HepG2 (cell line): ENCODE results near the gene LOXL3. TPM values are rescaled to one million over a fixed set of nuclear protein-coding genes. Genes with fewer than 3 reads are reported as not detected.

Source experiments
- AHR ChIP-seq: IDR thresholded peaks from 2 replicates; pipeline ENCODE4 v1.6.1; 2018; ENCODE audit warnings: missing genetic modification reagents, missing compliant biosample characterization
- CBX1 ChIP-seq: IDR thresholded peaks from one replicate; pipeline ENCODE4 v1.6.1; 2016; ENCODE audit warnings: antibody characterized with exemption, low read depth
- DNMT1 ChIP-seq: sonication (generic); formaldehyde crosslinking; IDR thresholded peaks from 2 replicates; pipeline ENCODE4 v1.5.1; 2020; ENCODE audit warnings: mild to moderate bottlenecking, missing genetic modification reagents
- DRAP1 ChIP-seq: IDR thresholded peaks from 2 replicates; pipeline ENCODE4 v1.6.1; 2016; ENCODE audit warnings: missing genetic modification reagents, missing compliant biosample characterization
- FOXO1 ChIP-seq: sonication (generic); formaldehyde crosslinking; IDR thresholded peaks from 2 replicates; pipeline ENCODE4 v1.4.0; 2020; ENCODE audit warnings: missing genetic modification reagents
- GLI4 ChIP-seq: sonication (generic); formaldehyde crosslinking; IDR thresholded peaks from 2 replicates; pipeline ENCODE4 v1.5.1; 2020; ENCODE audit warnings: missing genetic modification reagents, mild to moderate bottlenecking, moderate library complexity, borderline replicate concordance
- MED8 ChIP-seq: sonication (generic); formaldehyde crosslinking; IDR thresholded peaks from 2 replicates; pipeline ENCODE4 v1.8.1; 2023; ENCODE audit warnings: mild to moderate bottlenecking, missing genetic modification reagents; ENCODE audit not compliant: insufficient replicate concordance
- MNT ChIP-seq: fragments of 450-650 bp; IDR thresholded peaks from 2 replicates; pipeline ENCODE4 v1.6.1; 2016
- MYPOP ChIP-seq: sonication (generic); formaldehyde crosslinking; IDR thresholded peaks from 2 replicates; pipeline ENCODE4 v1.8.1; 2023; ENCODE audit warnings: mild to moderate bottlenecking, moderate library complexity, missing genetic modification reagents
- NFE2 ChIP-seq: sonication (generic); formaldehyde crosslinking; IDR thresholded peaks from 2 replicates; pipeline ENCODE4 v1.4.0; 2020; ENCODE audit warnings: missing genetic modification reagents
- NFE2L2 ChIP-seq: fragments of 150-350 bp; IDR thresholded peaks from 2 replicates; pipeline ENCODE4 v1.6.1; 2014; ENCODE audit warnings: low read length
- NFIB ChIP-seq: sonication (generic); formaldehyde crosslinking; IDR thresholded peaks from 2 replicates; pipeline ENCODE4 v1.9.0; 2021; ENCODE audit warnings: missing genetic modification reagents, mild to moderate bottlenecking, borderline replicate concordance
- PHF20 ChIP-seq: sonication (generic); formaldehyde crosslinking; IDR thresholded peaks from 2 replicates; pipeline ENCODE4 v1.5.0; 2020; ENCODE audit warnings: mild to moderate bottlenecking, missing genetic modification reagents
- SP4 ChIP-seq: sonication (generic); formaldehyde crosslinking; IDR thresholded peaks from 2 replicates; pipeline ENCODE4 v1.8.1; 2023; ENCODE audit warnings: mild to moderate bottlenecking, missing genetic modification reagents
- STAT5B ChIP-seq: sonication (generic); formaldehyde crosslinking; IDR thresholded peaks from 2 replicates; pipeline ENCODE4 v1.4.0; 2020; ENCODE audit warnings: missing genetic modification reagents
- TOE1 ChIP-seq: sonication (generic); formaldehyde crosslinking; IDR thresholded peaks from 2 replicates; pipeline ENCODE4 v1.4.0; 2020; ENCODE audit warnings: mild to moderate bottlenecking, missing genetic modification reagents
- TRIM24 ChIP-seq: sonication (generic); formaldehyde crosslinking; IDR thresholded peaks from 2 replicates; pipeline ENCODE4 v1.8.0; 2022; ENCODE audit warnings: mild to moderate bottlenecking, missing genetic modification reagents
- ZNF274 ChIP-seq: sonication (generic); formaldehyde crosslinking; IDR thresholded peaks from 2 replicates; pipeline ENCODE4 v1.5.1; 2020; ENCODE audit warnings: mild to moderate bottlenecking, missing genetic modification reagents
- ZNF496 ChIP-seq: sonication (generic); formaldehyde crosslinking; IDR thresholded peaks from 2 replicates; pipeline ENCODE4 v1.8.1; 2023; ENCODE audit warnings: mild to moderate bottlenecking, moderate library complexity, missing genetic modification reagents; ENCODE audit not compliant: insufficient replicate concordance
- ZNF503 ChIP-seq: sonication (generic); formaldehyde crosslinking; IDR thresholded peaks from 2 replicates; pipeline ENCODE4 v1.4.0; 2020; ENCODE audit warnings: missing genetic modification reagents
- ZNF615 ChIP-seq: sonication (generic); formaldehyde crosslinking; IDR thresholded peaks from 2 replicates; pipeline ENCODE4 v1.5.0; 2020; ENCODE audit warnings: mild to moderate bottlenecking, missing genetic modification reagents, borderline replicate concordance
- ZNF670 ChIP-seq: sonication (generic); formaldehyde crosslinking; IDR thresholded peaks from 2 replicates; pipeline ENCODE4 v1.8.0; 2022; ENCODE audit warnings: mild to moderate bottlenecking, missing genetic modification reagents, borderline replicate concordance
- ZNF746 ChIP-seq: sonication (generic); formaldehyde crosslinking; IDR thresholded peaks from 2 replicates; pipeline ENCODE4 v1.8.0; 2022; ENCODE audit warnings: mild to moderate bottlenecking, missing genetic modification reagents
- ZNF75D ChIP-seq: sonication (generic); formaldehyde crosslinking; IDR thresholded peaks from 2 replicates; pipeline ENCODE4 v1.8.1; 2023; ENCODE audit warnings: missing genetic modification reagents, mild to moderate bottlenecking, borderline replicate concordance
- ZNF772 ChIP-seq: sonication (generic); formaldehyde crosslinking; IDR thresholded peaks from 2 replicates; pipeline ENCODE4 v1.5.0; 2020; ENCODE audit warnings: mild to moderate bottlenecking, missing genetic modification reagents
- ZZZ3 ChIP-seq: sonication (generic); formaldehyde crosslinking; IDR thresholded peaks from 2 replicates; pipeline ENCODE4 v1.4.0; 2020; ENCODE audit warnings: missing genetic modification reagents, mild to moderate bottlenecking, borderline replicate concordance
- polyA plus RNA-seq, 8 experiments: library from polyadenylated mRNA; depleted of rRNA in 3 of 8; stranded (reverse) in 7 of 8; unstranded in 1 of 8; fragments of >200 nt; fragmentation: Illumina TruSeq in 4 of 8; extraction: Trizol in 4 of 8; gene quantifications; 2 replicates each; pipeline versions ENCODE4 v1.2.1 to v1.2.3, GENCODE V29; 2011 to 2016; ENCODE audit warnings: low read depth in 4 of 8, missing spikeins in 1 of 8, mixed read lengths in 1 of 8; ENCODE audit not compliant: insufficient read depth in 1 of 8
- total RNA-seq, 5 experiments: library from RNA; depleted of rRNA; stranded (reverse); fragments of >200 nt; fragmentation: Illumina TruSeq; extraction: Trizol; gene quantifications; 2 replicates each; pipeline ENCODE4 v1.2.3, GENCODE V29; 2016; ENCODE audit warnings: low read depth in 1 of 5

LOXL3 gene
- total and polyA plus RNA-seq, 2 of the 13 experiments (the other 11 are each of a cell fraction or from before 2014, with no cell fraction given) = 0.55 to 6.5 TPM

- TF ChIP-seq TRIM24 (CRISPR knock-in tag) = no peak
- TF ChIP-seq MYPOP (CRISPR knock-in tag) = peak; percentile 94
- TF ChIP-seq ZNF746 (CRISPR knock-in tag) = peak; percentile 22; the same call in 1 of the 2 replicates
- peak; percentile 41; the same call in 1 of the 2 replicates for TF ChIP-seq FOXO1 (CRISPR knock-in tag)
- TF ChIP-seq NFE2L2 = no peak
- no peak for TF ChIP-seq TOE1 (CRISPR knock-in tag)
- peak; percentile 50 for TF ChIP-seq PHF20 (CRISPR knock-in tag)
- TF ChIP-seq ZNF496 (CRISPR knock-in tag) = no peak
- TF ChIP-seq MNT = no peak
- 0 out of 2 replicates have a peak, but pooled peaks have one; percentile 14 for TF ChIP-seq ZNF615 (CRISPR knock-in tag)
- TF ChIP-seq DRAP1 (CRISPR knock-in tag) = no peak
- peak; percentile 64; the same call in 1 of the 2 replicates for TF ChIP-seq DNMT1 (CRISPR knock-in tag)
- TF ChIP-seq ZNF274 (CRISPR knock-in tag) = peak; percentile 60; the same call in 1 of the 2 replicates
- TF ChIP-seq STAT5B = 0 out of 2 replicates have a peak, but pooled peaks have one; percentile 19
- TF ChIP-seq ZNF75D (CRISPR knock-in tag) = no peak
- 0 out of 2 replicates have a peak, but pooled peaks have one; percentile 22 for TF ChIP-seq ZZZ3 (CRISPR knock-in tag)
- TF ChIP-seq ZNF503 (CRISPR knock-in tag) = 0 out of 2 replicates have a peak, but pooled peaks have one; percentile 55
- TF ChIP-seq CBX1 = peak; percentile 42
- TF ChIP-seq NFE2 (CRISPR knock-in tag) = no peak
- TF ChIP-seq NFIB (CRISPR knock-in tag) = no peak; the same call in none of the 2 replicates
- TF ChIP-seq ZNF670 (CRISPR knock-in tag) = peak; percentile 90; the same call in 1 of the 2 replicates
- peak; percentile 49 for TF ChIP-seq MED8 (CRISPR knock-in tag)
- TF ChIP-seq AHR (CRISPR knock-in tag) = no peak
- TF ChIP-seq GLI4 (CRISPR knock-in tag) = no peak; the same call in 1 of the 2 replicates
- TF ChIP-seq SP4 = peak; percentile 48; the same call in 1 of the 2 replicates
- TF ChIP-seq ZNF772 (CRISPR knock-in tag) = peak; percentile 78; the same call in 1 of the 2 replicates
Observed at GRCh38 chr2:74502720-74503505, 50.8 kb downstream of the LOXL3 start (continued).
